ENCODE results near the gene SLCO3A1. TPM values are rescaled to one million over a fixed set of nuclear protein-coding genes. Genes with fewer than 3 reads are reported as not detected.

The SLCO3A1 gene
- total and polyA plus RNA-seq, 12 donors = 1.8 to 26.6 (median 17.2) TPM

DNA sequence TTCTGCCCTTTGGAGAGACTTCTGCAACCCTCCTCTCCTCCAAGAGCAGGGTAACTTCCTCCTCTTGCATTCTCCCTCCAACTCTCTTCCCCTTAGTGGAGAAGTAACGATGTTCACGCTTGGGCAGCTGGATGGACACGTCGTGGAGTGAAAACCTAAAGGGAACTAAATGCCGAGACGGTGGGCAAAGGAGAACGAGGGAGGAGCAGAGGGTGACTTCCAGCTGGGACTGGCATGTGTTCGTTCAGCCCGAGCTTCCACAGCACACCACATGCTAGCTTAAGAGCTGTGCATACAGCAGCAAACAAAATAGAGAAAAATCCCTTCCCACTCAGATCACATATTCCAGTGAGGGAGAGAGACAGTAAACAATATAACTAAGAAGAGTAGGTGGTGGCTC lies 179.8 kb downstream of the SLCO3A1 start:
- 61 to 70% (median 63%) methylated on average over 9 of the region's 9 CpGs for WGBS, 4 donors
- Histone ChIP-seq H3K4me1 (replicated peaks in 1 of 2) (peaks cover 0 to 12% of the 10 kb centered on the region in 2 donors), H3K9me3 (replicated peaks in 1 of 3) (no peaks in the 10 kb centered on the region), H3K4me3 (no peak overlapping the region), H3K27ac (no peak overlapping the region), H3K36me3 (replicated peaks in 1 of 2) (no peaks in the 10 kb centered on the region), H3K27me3 (no peaks in the 10 kb centered on the region)
- intact Hi-C loops (cut with DNase I) = no loop called here
- DNase-seq = no peak
- TF ChIP-seq POLR2A (IDR thresholded peaks at IDR 0.05) = no peak
- TF ChIP-seq, protein P1, sequence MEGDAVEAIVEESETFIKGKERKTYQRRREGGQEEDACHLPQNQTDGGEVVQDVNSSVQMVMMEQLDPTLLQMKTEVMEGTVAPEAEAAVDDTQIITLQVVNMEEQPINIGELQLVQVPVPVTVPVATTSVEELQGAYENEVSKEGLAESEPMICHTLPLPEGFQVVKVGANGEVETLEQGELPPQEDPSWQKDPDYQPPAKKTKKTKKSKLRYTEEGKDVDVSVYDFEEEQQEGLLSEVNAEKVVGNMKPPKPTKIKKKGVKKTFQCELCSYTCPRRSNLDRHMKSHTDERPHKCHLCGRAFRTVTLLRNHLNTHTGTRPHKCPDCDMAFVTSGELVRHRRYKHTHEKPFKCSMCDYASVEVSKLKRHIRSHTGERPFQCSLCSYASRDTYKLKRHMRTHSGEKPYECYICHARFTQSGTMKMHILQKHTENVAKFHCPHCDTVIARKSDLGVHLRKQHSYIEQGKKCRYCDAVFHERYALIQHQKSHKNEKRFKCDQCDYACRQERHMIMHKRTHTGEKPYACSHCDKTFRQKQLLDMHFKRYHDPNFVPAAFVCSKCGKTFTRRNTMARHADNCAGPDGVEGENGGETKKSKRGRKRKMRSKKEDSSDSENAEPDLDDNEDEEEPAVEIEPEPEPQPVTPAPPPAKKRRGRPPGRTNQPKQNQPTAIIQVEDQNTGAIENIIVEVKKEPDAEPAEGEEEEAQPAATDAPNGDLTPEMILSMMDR (IDR thresholded peaks at IDR 0.05) = no peak

GRCh38 chr15:92033723-92034122 lies 180.2 kb downstream of the SLCO3A1 start:
- no peaks in the 10 kb centered on the region for H3K27me3 ChIP-seq
- H3K4me3 ChIP-seq = no peak overlapping the region
- H3K9me3 ChIP-seq (replicated peaks in 1 of 3) = no peaks in the 10 kb centered on the region
- DNase-seq = no peak
- H3K36me3 ChIP-seq (replicated peaks in 1 of 2) = no peaks in the 10 kb centered on the region
- 76 to 86% (median 79%) methylated on average over 8 of the region's 8 CpGs for WGBS, 4 donors
- TF ChIP-seq, protein P1 (IDR thresholded peaks at IDR 0.05) = no peak
- no peak for TF ChIP-seq POLR2A (IDR thresholded peaks at IDR 0.05)
- H3K4me1 ChIP-seq (replicated peaks in 1 of 2) = peaks cover 0 to 10% of the 10 kb centered on the region in 2 donors
- intact Hi-C loops (cut with DNase I) = no loop called here
- H3K27ac ChIP-seq = no peak overlapping the region

DNA sequence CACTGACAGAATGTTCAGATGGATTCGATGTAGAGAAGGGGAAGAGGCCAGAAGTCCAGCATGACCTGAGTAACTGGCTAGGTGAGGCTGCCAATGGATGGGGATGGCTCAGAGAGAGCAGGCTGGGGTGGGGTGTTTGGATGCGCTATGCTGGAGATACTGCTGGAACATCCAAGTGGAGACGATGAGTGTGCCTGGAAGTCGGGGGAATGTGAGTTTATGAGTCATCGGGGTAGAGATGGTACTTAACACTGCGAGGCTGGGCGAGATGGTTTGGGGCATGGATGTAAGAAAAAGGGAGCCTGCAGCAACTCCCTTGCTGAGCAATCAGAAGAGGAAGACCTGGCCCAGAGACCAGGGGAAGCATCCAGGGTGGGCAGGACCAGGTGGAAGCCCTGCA lies 180.7 kb downstream of the SLCO3A1 start:
- WGBS, 4 donors = 88 to 93% (median 89%) methylated on average over 7 of the region's 7 CpGs
- intact Hi-C loops (cut with DNase I) = no loop called here

GRCh38 chr15:92035551-92035950 lies 182.0 kb downstream of the SLCO3A1 start:
- no peak overlapping the region for H3K4me3 ChIP-seq
- intact Hi-C loops (cut with DNase I) = no loop called here
- H3K9me3 ChIP-seq (replicated peaks in 1 of 3) = no peaks in the 10 kb centered on the region
- no peaks in the 10 kb centered on the region for H3K27me3 ChIP-seq
- no peaks in the 10 kb centered on the region for H3K36me3 ChIP-seq (replicated peaks in 1 of 2)
- no peak overlapping the region for H3K27ac ChIP-seq
- no peak for DNase-seq
- H3K4me1 ChIP-seq (replicated peaks in 1 of 2) = no peaks in the 10 kb centered on the region
- TF ChIP-seq, protein P1 (IDR thresholded peaks at IDR 0.05) = no peak
- no peak for TF ChIP-seq POLR2A (IDR thresholded peaks at IDR 0.05)
- WGBS, 4 donors = 50 to 73% (median 55%) methylated on average over 3 of the region's 3 CpGs

More for the DNA sequence above, 180.7 kb downstream of the SLCO3A1 start:
- Histone ChIP-seq H3K36me3 (replicated peaks in 1 of 2) (no peaks in the 10 kb centered on the region), H3K27ac (no peak overlapping the region), H3K4me3 (no peak overlapping the region), H3K9me3 (replicated peaks in 1 of 3) (no peaks in the 10 kb centered on the region), H3K4me1 (replicated peaks in 1 of 2) (peaks cover 0 to 6% of the 10 kb centered on the region in 2 donors), H3K27me3 (no peaks in the 10 kb centered on the region)
- no peak for TF ChIP-seq POLR2A (IDR thresholded peaks at IDR 0.05)
- TF ChIP-seq, protein P1 (IDR thresholded peaks at IDR 0.05) = no peak
- DNase-seq = no peak

All from adrenal gland (tissue), 12 donors.